ENCODE measurements around the gene LIX1L.

DNA sequence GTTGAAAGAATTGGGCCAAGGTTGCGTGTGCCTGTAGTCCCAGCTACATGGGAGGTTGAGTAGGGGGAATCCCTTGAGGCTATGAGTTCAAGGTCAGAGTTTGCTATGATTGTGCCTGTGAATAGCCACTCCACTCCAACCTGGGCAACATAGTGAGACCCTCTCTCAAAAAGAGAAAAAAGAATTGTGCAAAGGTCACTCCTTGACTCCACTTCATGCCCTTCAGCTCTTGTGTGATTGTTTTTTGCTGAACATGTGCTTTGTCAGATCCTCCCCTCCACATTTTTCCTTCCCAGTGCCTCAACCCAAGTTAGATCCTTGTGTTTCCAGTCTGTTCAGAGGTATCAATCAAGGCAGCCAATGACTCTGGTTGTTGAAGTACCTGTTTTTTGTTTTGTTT is 30.1 kb upstream of the LIX1L start:
- TF ChIP-seq, protein P1, sequence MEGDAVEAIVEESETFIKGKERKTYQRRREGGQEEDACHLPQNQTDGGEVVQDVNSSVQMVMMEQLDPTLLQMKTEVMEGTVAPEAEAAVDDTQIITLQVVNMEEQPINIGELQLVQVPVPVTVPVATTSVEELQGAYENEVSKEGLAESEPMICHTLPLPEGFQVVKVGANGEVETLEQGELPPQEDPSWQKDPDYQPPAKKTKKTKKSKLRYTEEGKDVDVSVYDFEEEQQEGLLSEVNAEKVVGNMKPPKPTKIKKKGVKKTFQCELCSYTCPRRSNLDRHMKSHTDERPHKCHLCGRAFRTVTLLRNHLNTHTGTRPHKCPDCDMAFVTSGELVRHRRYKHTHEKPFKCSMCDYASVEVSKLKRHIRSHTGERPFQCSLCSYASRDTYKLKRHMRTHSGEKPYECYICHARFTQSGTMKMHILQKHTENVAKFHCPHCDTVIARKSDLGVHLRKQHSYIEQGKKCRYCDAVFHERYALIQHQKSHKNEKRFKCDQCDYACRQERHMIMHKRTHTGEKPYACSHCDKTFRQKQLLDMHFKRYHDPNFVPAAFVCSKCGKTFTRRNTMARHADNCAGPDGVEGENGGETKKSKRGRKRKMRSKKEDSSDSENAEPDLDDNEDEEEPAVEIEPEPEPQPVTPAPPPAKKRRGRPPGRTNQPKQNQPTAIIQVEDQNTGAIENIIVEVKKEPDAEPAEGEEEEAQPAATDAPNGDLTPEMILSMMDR (IDR thresholded peaks at IDR 0.05): no peak
- TF ChIP-seq ZFX (IDR thresholded peaks at IDR 0.05; ENCODE audit: borderline replicate concordance): no peak

All from 22Rv1 (cell line).